Measurements from ENCODE around the gene NPAS1.
A peak's percentile ranks its signal among the peaks of the same experiment; 100 is the strongest.
"Not testable (repeated sequence)": the region's sequence is repeated elsewhere in the genome, so short reads cannot be mapped to it uniquely, and the experiment has no call there.

Gene NPAS1

DNA sequence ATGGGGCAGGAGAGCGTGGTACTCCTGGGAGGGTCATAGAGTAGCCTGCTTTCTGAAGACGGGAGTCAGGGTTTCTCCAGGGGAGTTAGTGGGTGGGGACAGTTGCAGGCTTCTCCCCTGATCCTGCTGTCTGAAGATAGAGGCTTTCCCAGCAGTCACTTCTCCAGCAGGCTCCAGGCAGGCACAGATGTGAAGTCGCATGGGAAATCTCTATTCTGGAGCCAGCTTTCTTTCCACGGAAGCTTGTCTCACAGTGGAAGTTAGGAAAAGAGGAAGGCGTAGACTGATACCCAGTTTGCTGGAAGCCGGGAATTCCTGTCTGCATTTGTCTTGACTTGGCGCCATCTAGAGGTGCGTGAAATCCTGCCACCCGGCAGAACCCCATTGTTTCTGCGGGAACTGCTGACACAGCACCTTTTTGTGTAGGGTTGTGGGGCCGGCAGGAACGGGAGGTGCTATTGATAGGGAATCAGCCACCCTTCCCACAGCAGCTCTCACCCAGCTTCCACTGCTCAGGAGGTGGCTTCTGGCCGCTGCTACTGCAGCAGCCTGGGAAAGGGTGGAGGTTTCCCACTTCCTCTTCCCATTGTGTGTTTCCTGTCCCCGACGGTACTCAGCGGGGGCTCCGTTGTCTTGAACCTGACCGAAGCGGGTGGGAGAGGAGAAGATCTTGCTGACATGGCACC is 28.5 kb upstream of the NPAS1 start:
- DNase-seq, result peak; percentile 84

DNA sequence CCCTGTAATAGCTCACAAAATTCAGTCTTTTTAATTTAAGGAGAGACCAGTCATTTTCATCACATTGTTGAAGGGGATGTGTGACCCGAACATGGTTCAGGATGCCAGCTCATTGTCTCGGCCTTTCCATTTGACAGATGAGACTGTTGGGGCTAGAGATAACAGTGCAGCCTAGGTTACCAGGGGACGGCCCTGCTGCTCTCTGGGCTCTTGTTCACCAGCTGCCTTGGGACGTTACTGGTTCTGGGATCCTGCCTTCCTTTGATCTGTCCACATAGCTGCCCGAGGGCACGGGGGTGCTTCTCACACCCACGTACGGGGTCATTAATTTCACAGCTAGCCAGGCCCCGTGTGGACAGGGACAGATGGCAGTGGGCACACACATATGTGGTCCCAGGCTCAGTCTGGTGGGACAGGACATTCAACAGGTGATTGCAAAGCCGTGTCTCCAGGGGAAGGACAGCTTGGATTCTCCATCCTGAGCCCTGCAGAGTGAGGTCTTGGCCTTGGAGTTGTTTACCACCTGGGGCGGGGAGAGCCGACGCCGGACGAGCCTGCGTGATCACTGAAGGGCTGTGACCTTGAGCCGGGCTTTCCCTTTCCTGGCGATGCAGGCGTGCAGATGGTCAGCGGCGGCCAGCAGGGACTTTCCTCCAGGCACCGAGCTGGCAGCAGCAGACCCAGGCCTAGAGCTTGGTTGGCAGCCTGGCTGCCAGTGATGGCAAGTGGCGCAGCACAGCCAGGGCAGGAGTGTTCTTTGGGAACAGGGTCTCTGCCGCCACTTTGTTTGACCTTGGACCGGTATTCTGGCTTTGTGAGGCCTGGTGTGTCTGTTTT is 26.7 kb upstream of the NPAS1 start:
- DNase-seq, result no peak

DNA sequence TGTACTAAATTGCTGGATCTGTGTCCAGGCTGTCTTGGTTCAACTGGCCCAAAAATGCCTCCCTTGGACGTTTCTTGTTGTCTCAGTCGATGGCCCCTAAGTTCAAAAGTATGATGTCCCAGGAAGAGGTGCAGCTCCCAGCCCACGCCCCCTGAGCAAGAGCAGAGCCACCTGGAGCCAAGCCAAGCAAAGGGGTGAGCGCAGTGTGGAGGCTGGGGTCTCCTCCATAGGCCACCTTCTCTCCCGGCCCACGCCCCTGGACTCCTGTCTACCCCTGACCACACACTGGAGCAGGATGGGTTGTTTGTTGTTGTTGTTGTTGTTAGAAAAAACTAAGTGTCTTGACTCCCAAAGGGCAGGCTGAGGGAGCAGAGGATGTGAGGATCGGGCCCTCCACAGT is 26.0 kb upstream of the NPAS1 start:
- no peak for DNase-seq

DNA sequence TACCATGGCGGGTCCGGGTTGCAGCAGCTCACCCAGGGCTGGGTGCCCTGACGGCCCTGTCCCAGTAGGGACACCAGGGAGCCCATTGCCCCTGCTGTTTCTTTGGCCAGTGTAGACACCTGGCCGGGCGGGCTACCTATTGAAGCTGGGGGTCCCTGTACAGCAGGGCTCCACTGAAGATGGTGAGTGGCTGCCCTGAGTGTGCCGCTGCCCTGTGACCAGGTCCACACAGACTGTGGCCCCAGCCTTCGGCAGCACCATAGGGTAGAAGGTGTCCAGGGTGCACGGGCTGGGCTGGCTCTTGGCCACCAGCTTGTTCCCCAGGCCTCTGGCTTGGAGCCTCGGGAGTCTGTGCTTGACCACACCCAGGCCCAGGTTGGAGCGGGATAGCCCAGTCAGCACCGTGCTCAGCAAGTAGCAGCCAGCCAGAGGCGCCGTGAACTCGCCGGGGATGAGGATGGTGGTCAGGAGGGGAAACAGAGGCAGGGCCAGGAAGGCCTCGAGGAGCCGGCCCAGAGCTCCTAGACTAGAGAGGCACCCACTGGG is 25.4 kb upstream of the NPAS1 start:
- DNase-seq, result no peak

DNA sequence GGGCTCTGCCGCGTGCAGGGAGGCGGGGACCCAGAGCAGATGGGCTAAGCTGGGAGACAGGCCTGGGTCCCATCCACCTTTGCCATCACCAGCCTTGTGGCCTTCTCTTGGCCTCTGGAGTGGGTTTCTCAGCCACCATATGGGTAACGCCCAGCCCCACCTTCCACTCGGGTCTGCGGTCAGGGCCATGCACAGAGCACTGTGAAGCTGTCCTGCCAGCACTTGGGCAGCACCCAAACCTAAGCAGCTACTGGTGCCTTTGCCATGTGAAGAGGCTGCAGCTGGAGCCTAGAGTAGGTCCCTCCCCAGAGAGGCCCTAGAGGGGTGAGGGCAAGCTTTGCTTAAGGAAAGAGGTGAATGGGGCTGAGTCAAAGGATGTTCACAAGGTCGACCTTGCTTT is 24.1 kb upstream of the NPAS1 start:
- no peak for DNase-seq

DNA sequence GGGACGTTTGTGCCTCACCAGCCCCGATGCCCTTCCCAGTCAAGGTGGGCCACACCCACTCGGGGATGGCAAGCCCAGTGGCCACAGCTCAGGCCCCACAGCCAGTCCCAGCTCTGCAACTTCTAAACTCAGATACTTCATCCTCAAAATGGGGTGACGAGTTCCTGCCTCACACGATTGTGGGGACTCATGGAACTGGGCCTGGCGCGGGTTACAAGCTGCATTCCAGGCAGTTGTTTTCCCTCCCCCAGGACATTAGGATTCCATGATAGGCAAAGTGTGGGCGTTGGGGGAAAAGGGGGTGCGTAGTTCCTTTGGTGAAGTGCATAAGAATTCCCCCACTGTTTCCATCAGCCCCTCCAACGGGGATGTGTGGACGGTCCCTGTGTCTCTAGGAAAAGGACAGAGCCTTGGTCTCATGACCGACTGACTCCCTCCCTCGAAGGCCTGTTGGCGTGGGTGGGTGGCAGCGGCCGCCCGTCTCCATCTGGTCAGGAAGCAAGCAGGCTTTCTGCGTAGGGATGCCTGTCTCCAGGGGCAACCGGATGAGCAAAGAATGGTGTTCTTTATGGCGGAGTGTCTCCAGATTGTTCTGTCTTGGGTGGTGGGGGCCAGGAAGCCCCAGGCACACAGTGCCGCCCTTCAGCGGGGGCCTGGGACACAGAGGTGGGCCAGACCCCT is 21.1 kb upstream of the NPAS1 start:
- no peak for DNase-seq

DNA sequence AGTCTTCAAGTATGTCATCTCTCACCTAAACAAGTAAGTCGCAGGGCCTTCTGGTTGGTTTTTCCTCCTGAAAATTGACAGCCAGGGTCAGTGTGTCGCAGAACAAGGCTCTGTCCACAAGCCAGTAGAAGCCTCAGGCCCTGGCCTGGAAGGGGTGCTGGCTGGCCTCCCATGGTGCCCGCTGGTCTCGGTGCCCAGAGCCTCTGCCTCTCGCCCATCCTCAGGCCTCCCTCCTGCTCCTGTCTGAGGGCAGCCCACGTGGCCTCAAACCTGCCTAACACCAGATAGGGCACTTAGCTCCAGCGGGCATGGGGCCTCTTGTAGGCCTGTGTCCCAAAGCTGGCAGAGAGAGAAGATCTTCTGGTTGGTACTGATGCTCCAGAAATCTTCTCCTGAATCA is 20.3 kb upstream of the NPAS1 start:
- no peak for DNase-seq

DNA sequence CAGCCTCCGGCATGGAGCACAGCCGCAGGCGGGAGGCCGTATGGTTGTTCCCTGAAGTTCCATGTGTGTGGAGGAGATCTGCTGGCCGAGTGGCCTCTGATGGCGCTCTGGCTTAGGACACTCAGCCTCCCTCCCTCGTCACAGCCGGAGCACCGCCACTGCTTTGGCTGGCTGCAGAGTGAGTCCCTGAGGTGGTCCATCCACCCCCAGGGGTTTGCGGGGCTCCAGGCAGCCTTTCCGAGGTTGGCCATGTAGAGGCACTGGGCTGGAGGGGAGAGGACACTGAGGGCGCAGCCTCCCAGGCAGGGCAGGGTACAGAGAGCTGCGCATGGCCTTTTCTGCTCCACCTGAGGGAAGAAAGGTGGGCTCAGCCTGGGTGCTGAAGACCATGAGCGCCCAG is 19.8 kb upstream of the NPAS1 start:
- no peak for DNase-seq

DNA sequence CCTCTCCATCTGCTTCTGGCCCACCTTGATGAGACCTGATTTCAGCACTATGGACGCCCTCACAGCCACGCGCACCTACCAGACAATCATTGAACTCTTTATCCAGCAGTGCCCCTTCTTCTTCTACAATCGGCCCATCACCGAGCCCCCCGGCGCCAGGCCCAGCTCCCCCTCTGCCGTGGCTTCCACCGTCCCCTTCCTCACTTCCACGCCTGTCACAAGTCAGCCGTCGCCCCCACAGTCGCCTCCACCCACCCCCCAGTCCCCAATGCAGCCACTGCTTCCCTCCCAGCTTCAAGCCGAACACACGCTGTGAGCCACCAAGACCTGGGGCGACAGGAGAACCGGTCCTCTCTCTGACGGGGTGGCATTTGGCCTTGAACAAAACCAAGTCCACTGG is 19.3 kb upstream of the NPAS1 start:
- DNase-seq, result no peak

DNA sequence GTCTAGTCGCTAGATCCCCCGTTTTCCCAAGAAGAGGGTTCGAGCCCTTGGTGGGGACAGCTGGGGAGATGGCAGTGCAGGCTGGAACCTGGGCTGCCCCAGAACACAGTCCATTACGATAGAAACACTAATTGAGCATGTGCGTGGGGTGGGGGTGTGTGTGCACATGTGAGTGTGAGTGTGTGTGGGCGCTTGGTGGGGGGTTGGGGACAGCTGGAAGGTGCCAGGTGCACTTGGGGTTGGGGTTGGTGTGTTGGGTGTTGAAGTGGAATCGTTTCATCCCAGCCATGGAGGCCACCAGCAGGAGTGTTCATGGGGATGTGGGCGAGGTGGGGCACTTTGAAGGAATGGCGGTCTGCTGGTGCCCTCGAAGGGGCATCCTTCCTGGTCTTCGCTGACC is 18.1 kb upstream of the NPAS1 start:
- no peak for DNase-seq

DNA sequence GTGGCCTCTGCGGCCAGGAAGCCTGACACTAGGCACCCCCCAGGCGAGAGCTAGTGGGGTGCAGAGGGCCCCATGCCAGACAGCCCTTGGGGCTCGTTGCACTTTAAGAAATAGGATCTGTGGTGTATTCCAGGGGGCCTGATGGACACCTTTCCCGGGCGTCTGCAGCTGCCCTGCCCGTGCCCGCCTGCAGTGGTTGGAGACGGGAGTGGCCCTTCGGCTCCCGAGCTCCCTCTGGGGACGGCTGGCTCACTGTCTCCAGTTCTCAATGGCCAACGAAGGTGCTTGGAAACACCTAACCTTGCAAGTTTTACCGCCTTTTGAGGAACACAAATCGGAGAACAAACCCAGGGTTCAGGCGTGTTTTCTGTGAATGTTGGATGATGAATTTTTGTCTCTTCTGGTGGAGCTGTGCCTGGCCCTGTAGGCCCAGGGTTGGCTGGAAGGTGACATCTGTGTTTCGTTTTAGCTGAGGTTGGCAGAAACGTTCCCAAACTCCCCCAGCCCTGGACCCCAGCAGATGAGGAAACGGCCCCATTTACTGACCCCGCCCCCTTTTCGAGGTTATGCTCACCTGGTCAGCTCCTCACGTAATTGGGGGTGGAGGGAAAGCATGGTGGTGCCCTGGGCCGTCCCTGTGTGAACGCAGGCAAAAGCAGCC is 17.4 kb upstream of the NPAS1 start:
- DNase-seq, result no peak

DNA sequence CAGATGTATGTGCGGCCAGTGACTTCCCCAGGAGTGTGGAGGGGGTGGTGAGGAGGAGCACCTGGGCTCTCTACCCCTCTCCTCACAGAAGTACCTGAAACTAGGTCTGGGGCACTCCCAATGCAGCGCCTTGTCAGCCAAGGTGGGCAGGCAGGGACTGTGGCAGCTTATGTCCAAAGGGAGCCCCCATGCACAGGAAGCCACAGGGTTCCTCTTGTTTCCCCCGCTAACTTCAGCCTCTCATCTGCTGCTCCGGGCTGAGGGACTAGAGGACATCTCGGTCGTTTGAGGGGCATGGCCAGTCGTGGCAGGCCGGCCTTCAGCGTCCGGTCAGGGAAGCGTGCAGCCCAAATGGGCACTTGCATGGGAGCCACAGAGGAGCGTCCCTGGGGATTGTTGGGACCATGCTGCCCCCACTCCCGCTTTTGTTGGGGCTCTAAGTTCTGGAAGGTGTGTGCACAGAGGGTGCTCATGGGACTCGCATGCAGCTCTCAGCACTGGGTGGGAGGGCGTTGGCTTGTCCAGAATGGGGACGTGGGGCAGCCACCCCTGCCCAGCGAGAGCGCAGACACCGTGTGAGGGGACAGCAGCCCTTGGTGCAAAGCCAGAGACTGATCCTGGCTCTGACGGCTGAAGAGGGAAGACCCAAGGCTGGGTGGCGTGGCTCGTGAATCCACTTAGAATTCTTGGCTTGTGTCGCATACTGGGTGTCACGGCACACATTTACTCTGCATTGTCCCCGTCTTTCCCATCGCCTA is 16.6 kb upstream of the NPAS1 start:
- DNase-seq, result no peak

DNA sequence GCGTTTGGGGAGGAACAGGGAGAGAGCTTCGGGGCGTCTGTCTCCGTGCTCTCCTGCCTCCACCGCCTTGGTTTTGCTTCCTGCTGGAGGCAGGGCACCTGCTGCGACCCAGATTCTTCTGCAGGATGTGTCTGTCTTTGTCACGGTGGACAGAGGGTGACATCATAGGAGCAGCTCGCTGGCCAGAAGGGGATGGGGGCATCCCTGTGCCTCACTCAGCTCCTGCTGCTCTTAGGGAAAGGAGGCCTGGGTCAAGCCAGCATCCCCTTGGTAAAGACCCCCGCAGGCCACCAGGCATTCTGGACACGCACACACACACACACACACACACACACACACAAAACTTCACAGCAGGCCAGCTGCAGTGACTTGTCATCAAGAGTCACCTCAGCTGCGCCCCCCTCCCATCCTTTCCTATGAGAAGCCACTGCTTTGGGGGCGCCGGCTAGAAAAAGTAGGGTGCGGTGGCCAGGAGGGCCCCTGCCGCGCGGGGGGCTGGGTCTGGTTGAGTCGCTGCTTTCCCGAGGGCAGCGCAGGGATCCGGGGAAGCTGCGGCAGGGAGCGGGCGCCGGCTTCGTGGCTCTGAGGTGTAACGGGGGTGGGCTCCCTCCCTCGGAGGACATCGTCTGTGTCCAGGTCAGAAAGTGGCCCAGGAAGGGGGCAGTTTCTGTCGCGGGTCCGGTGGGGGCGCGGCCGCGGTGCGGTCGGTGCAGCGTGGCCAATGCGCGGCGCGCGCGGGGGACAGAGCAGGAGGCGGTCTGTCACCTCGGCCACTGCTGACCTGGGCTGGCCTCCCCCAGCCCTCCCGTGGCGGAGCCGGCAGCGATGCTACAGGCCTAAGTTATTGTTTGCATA is 15.8 kb upstream of the NPAS1 start:
- DNase-seq, result no peak

DNA sequence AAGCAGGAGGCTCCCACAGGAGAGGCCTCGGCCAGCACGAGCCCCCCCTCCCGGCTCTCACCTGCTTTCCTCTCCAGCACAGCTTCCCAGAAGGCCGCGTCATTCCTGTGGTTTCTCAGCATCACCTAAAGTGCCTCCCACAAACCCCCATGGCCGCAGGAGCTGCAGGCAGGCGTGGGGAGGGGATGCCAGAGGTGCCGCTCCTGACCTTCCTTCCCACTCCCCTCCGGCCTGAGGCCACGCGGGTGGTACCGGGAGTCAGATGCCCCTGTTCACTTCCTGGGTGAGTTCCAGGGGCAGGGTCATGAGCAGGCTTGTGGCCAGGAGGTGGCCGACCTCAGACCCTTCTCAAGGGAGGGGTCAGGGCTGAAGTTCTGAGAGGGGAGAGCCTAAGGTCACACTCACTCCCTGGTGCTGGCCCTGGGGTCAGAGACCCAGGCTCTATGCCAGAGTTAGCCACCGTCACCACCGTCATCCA is 14.4 kb upstream of the NPAS1 start:
- DNase-seq, result no peak

DNA sequence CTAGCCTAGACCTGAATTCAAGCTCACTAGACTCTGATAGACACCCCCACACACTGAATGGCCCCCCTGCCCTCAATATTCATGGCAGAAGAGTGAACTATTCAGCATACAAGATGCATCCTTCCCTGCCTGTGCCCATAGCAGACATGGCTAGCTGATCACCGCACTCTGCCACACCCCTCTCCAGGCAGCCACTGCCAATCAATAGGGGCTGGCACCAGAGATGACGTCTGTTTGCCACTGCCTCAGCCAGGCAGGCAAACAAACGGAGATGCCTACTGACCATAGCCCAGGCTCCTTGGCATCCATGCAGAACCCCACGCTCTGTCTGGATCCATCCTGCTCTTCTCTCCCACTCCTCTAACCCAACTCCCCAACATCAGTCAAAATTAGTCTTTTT is 13.8 kb upstream of the NPAS1 start:
- no peak for DNase-seq

DNA sequence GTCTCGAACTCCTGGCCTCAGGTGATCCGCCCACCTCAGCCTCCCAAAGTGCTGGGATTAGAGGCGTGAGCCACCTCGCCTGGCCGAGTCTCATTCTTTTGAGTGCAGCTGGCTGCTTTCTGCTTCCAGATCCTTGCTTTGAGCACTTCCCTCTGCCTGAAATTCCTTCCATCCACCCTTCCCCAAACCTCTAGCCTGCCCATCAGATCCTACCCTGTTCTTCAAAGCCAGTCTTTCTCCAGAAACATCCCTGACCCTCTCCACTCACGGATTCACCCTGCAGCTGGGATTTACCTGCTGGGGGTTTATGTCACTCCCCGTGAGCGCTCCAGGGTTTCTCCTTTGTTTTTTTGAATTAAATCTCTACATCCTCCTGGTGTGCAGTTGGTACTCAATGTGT is 13.1 kb upstream of the NPAS1 start:
- DNase-seq, result no peak

DNA sequence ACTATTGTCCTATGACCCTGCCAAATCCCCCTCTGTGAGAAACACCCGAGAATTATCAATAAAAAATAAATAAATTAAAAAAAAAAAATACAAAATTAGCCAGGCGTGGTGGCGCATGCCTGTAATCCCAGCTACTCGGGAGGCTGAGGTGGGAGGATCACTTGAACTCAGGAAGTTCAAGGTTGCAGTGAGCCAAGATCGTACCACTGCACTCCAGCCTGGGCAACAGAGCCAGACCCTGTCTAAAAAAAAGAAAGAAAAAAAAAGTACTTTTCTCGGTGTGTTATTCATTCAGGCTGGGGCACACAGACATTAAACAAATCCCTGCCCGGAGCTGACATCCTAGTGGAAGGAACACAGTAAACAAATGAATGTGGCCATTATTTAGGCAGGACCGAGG is 9.1 kb upstream of the NPAS1 start:
- DNase-seq, result not testable (repeated sequence)

DNA sequence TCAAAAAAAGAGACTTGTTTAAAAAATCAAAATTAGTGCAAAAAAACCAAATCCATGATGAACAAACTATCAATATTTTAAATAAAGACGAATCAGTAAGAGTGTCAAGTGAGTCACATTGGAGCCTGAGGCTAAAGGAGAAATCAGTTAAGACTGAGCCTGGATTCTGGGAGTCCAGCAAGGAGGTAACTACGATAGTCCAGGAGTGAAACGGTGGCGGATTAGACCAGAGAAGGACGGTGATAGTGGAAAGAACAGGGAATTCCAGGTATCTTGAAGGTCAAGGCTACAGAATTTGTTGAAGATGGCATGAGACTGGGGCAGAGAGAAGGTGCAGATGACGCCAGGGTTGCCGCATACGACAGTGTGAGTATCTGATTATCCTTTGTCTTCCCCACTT is 7.0 kb upstream of the NPAS1 start:
- no peak for DNase-seq

DNA sequence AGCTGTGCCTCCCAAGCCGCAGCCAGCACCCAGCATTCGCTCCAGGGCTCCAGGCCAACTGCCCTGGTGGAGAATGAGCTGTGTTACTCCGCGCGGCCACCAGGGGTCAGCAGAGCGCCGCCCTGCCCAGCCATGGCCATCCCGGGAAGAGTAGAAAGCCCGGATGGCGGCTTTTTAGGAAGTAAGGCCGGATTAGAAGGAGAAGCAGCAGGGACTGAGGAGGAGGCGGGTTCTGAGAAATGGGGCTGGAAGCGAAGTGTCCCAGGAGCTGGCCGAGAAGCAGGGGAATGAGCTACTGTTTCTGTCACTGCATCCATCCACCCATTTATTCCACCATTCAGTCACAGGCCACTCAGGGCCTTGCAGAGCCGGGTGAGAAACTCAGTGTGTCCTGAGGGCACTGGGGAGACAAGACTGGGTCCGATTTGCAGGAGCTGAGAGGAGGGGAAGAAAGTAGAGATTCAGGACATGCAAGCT is 6.6 kb upstream of the NPAS1 start:
- peak; percentile 89 for DNase-seq

DNA sequence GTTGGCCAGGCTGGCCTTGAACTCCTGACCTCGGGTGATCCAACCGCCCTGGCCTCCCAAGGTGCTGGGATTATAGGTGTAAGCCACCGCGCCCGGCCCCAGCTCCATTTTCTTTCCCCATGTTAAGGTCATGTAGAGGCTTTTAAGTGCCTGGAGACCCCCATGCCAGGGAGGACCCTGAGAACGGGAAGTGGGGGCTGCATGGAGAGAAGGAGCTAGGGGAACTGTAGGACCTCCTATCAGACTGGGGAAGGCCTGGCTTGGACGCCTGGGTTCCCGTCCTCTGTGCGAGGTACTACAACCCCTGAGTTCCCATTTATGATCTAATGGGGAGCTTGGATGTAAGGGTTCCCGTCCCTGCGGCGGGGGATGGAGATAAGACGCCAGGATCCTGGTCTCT is 714 bp upstream of the NPAS1 start:
- no peak for DNase-seq

DNA sequence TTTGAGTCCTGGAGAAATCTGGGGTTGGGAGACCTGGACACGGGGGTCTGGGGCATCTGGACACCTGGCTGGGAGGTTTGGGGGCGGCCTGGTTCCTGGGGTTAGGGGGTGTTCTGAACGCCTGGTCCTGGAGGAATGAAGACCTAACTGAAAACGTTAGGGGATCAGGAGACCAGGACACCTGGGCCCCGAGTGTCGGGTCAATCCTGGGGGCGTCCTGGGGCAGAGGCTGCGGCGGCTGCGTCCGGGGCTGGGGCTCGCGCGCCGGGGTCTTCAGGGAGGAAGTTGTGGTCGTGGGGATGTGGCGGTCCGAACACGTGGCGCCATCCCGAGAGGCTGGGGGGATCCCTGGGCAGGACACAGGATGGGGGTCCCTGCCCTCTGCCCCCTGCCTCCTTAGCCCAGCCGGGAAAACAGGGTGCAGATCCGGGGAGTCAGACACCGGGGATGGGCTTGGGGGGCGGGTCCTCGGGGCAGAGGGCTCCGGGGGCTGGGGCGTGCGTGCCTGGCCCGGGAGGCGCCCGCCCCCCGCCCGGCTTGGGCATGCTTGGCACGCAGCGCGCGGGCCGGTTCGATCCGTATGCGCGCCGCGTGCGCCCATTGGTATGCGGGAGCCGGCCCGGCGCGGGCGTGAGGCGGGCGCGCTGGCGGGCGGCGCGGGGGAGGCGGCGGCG is 632 bp downstream of the NPAS1 start:
- no peak for DNase-seq

All from right forelimb (tissue), 1 donor.